Mammary microvascular endothelial cell (primary cell): ENCODE measurements around the gene SINHCAF. TPM values are rescaled to one million over a fixed set of nuclear protein-coding genes. Genes with fewer than 3 reads are reported as not detected.

Source experiments
- total RNA-seq: library from RNA; depleted of rRNA; stranded (reverse); fragments of >200 nt; gene quantifications from 2 replicates; pipeline ENCODE4 v1.2.3, GENCODE V29; 2015

SINHCAF gene, protein sequence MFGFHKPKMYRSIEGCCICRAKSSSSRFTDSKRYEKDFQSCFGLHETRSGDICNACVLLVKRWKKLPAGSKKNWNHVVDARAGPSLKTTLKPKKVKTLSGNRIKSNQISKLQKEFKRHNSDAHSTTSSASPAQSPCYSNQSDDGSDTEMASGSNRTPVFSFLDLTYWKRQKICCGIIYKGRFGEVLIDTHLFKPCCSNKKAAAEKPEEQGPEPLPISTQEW
- 76.1 and 132 TPM in 2 replicates for total RNA-seq

DNA sequence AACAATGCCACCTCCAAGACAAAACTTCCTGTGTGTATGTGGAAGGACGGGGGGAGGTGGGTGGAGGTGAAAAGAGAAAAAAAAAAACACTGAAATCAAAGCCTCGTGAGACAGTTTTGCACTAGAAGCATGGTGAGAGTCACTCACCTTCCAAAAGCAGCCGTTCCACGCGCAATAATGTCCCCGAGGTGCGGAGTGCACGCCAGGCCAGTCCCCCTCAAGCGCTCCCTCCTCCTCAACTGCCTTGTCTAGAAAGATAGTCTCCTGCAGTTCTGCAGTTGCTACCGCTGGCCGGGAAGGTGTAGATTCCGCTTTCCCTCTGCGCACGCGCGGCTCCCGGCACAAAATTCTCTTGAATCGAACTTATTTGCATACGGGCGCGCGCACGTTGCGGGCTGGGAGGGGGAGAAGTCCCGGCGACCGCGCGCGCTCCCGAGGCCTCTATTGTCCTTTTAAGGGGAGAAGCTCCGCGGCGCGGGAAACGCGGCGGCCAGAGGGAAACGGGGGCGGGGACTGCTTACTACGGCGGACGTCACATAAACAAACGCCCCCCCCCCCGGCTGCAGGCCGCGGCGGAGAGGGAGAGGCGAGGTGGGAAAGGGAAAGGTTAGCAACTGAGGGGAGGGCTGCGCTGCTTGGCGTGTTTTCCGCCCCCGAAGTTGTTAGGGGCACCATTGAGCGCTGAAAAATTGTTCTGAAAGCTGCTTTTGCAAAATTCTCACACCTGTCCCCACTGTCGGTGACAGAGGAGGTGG is at the start of gene SINHCAF:
Gene SINHCAF, minus strand, starts transcription at position 274 of the 755 bp plus-strand sequence. CDS start 27,946 bp downstream, outside the sequence.

